ENCODE data around the gene ARHGAP25.

DNA sequence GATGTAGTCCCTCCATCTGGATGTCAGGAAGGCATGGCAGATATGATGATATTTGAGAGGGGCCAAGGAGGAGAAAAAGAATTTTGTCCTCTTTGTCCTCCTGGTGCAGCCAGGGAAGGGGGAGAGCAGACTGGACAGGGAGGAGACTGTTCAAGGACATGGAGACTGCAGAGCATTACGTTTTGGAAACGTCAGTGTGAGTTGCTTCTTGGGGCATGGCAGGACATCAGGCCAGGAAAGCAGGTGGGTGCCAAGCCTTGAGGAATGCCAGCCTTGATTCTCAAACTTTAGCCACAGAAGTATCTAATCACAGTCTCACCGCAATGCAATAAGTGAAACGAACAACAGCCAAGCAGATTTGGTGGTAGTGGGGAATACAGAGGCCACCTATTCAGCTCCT, 70.4 kb downstream of the ARHGAP25 start:
- TF ChIP-seq, protein P1, sequence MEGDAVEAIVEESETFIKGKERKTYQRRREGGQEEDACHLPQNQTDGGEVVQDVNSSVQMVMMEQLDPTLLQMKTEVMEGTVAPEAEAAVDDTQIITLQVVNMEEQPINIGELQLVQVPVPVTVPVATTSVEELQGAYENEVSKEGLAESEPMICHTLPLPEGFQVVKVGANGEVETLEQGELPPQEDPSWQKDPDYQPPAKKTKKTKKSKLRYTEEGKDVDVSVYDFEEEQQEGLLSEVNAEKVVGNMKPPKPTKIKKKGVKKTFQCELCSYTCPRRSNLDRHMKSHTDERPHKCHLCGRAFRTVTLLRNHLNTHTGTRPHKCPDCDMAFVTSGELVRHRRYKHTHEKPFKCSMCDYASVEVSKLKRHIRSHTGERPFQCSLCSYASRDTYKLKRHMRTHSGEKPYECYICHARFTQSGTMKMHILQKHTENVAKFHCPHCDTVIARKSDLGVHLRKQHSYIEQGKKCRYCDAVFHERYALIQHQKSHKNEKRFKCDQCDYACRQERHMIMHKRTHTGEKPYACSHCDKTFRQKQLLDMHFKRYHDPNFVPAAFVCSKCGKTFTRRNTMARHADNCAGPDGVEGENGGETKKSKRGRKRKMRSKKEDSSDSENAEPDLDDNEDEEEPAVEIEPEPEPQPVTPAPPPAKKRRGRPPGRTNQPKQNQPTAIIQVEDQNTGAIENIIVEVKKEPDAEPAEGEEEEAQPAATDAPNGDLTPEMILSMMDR (IDR thresholded peaks at IDR 0.05; ENCODE audit: low read depth, low read length, poor library complexity, severe bottlenecking) = no peak
- no peak for TF ChIP-seq EZH2phosphoT487 (IDR thresholded peaks at IDR 0.05; ENCODE audit: borderline replicate concordance, low read length)
